ENCODE measurements around the gene PALD1.

The PALD1 gene

DNA sequence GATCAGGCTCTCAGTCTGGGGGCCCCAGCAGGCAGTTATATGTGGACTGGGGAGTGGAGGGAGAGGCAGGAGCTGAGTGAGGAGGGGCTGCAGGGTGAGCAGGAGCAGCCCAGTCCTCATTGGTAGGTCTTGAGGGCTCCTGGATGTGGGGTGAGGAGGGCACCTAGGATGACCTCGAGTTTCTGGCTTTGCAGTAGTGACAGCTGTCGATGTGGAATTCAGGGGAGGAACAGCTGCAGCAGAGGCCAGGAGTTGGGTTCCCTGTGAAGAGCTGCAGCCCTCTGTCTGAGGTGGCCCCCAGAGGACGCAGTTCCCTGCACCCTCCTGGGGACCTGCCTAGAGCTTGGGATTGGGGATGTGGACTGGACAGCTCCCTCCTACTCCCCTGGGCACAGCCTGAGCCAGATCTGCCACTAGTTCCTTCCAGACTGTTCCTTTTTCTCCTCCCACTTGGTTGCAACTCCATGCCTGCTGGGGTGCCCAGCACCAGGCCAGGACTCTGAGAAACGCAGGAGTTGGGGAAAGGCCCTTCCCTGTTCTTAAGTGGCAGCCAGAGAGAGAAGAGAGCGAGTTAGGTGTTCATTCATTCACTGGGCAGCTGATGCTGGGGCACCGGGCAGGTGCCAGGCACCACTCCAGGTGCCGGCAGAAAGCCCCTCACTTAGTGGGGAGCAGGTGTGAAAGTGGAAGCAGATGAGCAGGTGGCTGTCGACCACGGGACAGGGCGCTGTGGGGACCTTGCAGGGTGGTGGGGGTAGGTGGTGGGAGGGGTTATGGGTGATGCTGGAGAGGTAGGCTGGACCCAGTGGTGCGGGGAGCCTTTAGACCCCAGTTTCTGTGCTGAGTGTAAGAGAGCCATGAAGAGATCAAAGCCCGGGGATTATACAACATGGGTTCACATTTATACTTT lies 66.1 kb downstream of the PALD1 start:
- Histone ChIP-seq H3K36me3 (ENCODE audit: insufficient read depth, low read length) (no peaks in the 10 kb centered on the region), H3K79me2 (ENCODE audit: control insufficient read depth, insufficient read depth, low read length, unreplicated experiment) (no peaks in the 10 kb centered on the region), H2AFZ (ENCODE audit: low read length, unreplicated experiment) (no peak overlapping the region), H3K27ac (ENCODE audit: low read depth, low read length) (no peak overlapping the region), H3K4me1 (ENCODE audit: control insufficient read depth, insufficient read depth, low read length, unreplicated experiment) (no peaks in the 10 kb centered on the region), H3K4me3 (ENCODE audit: low read depth, low read length) (no peak overlapping the region), H3K27me3 (ENCODE audit: insufficient read depth, low read length) (no peaks in the 10 kb centered on the region)

DNA sequence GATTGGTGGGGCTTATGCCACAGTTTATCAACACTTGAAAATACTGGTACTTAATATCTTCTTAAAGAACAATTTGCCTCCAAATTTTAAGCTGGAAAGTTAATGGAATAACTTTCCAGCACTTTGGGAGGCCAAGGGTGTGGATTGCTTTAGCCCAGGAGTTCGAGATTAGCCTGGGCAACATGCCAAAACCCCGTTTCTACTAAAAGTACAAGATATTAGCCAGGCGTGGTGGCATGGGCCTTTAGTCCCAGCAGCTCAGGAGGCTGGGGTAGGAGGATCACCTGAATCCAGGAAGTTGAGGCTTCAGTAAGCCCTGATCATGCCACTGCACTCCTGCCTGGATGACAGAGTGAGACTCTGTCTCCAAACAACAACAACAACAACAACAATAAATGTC lies 68.0 kb downstream of the PALD1 start:
- Histone ChIP-seq H3K27ac (ENCODE audit: low read depth, low read length) (no peak overlapping the region), H3K4me3 (ENCODE audit: low read depth, low read length) (no peak overlapping the region), H3K36me3 (ENCODE audit: insufficient read depth, low read length) (no peaks in the 10 kb centered on the region), H3K4me1 (ENCODE audit: control insufficient read depth, insufficient read depth, low read length, unreplicated experiment) (no peaks in the 10 kb centered on the region), H3K27me3 (ENCODE audit: insufficient read depth, low read length) (no peaks in the 10 kb centered on the region), H3K79me2 (ENCODE audit: control insufficient read depth, insufficient read depth, low read length, unreplicated experiment) (no peaks in the 10 kb centered on the region), H2AFZ (ENCODE audit: low read length, unreplicated experiment) (no peak overlapping the region)

DNA sequence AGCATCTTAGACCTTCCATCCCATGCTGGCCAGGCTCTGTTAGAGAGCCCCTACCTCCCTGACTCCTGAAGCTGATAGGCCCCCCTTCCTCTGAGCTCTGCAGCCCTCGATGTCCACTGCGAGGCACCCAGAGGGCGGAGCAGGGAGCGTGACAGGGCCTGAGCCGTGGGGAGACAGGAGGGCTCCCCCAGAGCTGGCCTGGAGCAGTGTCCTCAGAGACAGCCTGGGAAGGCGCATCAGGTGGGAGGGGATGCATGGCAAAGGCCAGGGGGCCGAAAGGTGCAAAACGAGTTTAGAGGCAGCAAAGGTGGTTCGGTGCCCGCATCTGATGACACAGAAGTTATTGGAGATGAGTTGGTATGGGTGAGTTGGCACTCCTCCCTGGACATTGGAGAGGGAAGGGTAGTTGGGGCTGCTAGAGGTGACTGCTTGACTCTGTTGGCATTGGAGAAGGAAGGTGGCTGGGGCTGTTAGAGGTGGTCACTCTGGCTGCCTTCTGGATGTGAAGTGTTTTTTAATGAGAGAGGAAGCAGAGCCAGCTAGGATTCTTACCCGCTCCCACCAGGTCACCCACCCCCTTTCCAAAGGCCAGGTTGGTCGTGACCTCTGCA lies 70.9 kb downstream of the PALD1 start:
- Histone ChIP-seq H3K27ac (ENCODE audit: low read depth, low read length) (no peak overlapping the region), H3K27me3 (ENCODE audit: insufficient read depth, low read length) (no peaks in the 10 kb centered on the region), H2AFZ (ENCODE audit: low read length, unreplicated experiment) (no peak overlapping the region), H3K79me2 (ENCODE audit: control insufficient read depth, insufficient read depth, low read length, unreplicated experiment) (no peaks in the 10 kb centered on the region), H3K4me3 (ENCODE audit: low read depth, low read length) (no peak overlapping the region), H3K36me3 (ENCODE audit: insufficient read depth, low read length) (no peaks in the 10 kb centered on the region), H3K4me1 (ENCODE audit: control insufficient read depth, insufficient read depth, low read length, unreplicated experiment) (no peaks in the 10 kb centered on the region)

DNA sequence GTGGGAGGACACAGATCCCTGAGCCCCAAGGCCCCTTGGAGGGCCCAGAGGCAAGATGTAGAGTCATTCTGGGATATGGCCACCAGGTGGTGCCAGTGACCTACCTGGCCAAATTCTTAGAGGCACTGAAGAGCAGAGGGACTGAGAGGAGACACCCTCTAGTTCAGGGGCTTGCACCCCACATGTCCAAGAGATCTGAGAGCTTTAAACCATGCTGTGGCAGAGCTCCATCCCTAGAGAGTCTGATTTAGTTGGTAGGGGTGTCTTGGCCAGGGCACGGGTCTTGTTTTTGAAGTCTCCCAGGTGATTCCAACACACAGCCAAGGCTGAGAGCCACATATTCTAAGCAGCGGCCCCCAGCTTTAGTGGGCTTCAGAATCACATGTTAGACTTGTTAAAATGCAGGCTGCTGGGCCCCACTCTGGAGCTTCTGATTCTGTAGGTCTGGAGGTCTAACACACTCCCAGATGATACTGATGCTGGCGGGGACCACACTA lies 71.4 kb downstream of the PALD1 start:
- H3K36me3 ChIP-seq (ENCODE audit: insufficient read depth, low read length), result no peaks in the 10 kb centered on the region
- no peak overlapping the region for H3K27ac ChIP-seq (ENCODE audit: low read depth, low read length)
- H3K4me1 ChIP-seq (ENCODE audit: control insufficient read depth, insufficient read depth, low read length, unreplicated experiment), result no peaks in the 10 kb centered on the region
- H3K4me3 ChIP-seq (ENCODE audit: low read depth, low read length), result no peak overlapping the region
- H2AFZ ChIP-seq (ENCODE audit: low read length, unreplicated experiment), result no peak overlapping the region
- no peaks in the 10 kb centered on the region for H3K79me2 ChIP-seq (ENCODE audit: control insufficient read depth, insufficient read depth, low read length, unreplicated experiment)
- no peaks in the 10 kb centered on the region for H3K27me3 ChIP-seq (ENCODE audit: insufficient read depth, low read length)

GRCh38 chr10:70550459-70550858 lies 71.9 kb downstream of the PALD1 start:
- Histone ChIP-seq H3K27ac (ENCODE audit: low read depth, low read length) (no peak overlapping the region), H3K4me3 (ENCODE audit: low read depth, low read length) (no peak overlapping the region), H3K27me3 (ENCODE audit: insufficient read depth, low read length) (no peaks in the 10 kb centered on the region), H3K79me2 (ENCODE audit: control insufficient read depth, insufficient read depth, low read length, unreplicated experiment) (no peaks in the 10 kb centered on the region), H3K4me1 (ENCODE audit: control insufficient read depth, insufficient read depth, low read length, unreplicated experiment) (no peaks in the 10 kb centered on the region), H2AFZ (ENCODE audit: low read length, unreplicated experiment) (no peak overlapping the region), H3K36me3 (ENCODE audit: insufficient read depth, low read length) (no peaks in the 10 kb centered on the region)

- Histone ChIP-seq H3K27ac (ENCODE audit: low read depth, low read length) (no peak overlapping the region), H3K36me3 (ENCODE audit: insufficient read depth, low read length) (no peaks in the 10 kb centered on the region), H3K27me3 (ENCODE audit: insufficient read depth, low read length) (no peaks in the 10 kb centered on the region), H3K4me1 (ENCODE audit: control insufficient read depth, insufficient read depth, low read length, unreplicated experiment) (no peaks in the 10 kb centered on the region), H2AFZ (ENCODE audit: low read length, unreplicated experiment) (no peak overlapping the region), H3K79me2 (ENCODE audit: control insufficient read depth, insufficient read depth, low read length, unreplicated experiment) (no peaks in the 10 kb centered on the region), H3K4me3 (ENCODE audit: low read depth, low read length) (no peak overlapping the region)
Observed at GRCh38 chr10:70551466-70551865, 72.9 kb downstream of the PALD1 start.

- Histone ChIP-seq H3K79me2 (ENCODE audit: control insufficient read depth, insufficient read depth, low read length, unreplicated experiment) (no peaks in the 10 kb centered on the region), H3K36me3 (ENCODE audit: insufficient read depth, low read length) (no peaks in the 10 kb centered on the region), H2AFZ (ENCODE audit: low read length, unreplicated experiment) (no peak overlapping the region), H3K27me3 (ENCODE audit: insufficient read depth, low read length) (no peaks in the 10 kb centered on the region), H3K4me3 (ENCODE audit: low read depth, low read length) (no peak overlapping the region), H3K27ac (ENCODE audit: low read depth, low read length) (no peak overlapping the region), H3K4me1 (ENCODE audit: control insufficient read depth, insufficient read depth, low read length, unreplicated experiment) (no peaks in the 10 kb centered on the region)
Observed at GRCh38 chr10:70551971-70552422, 73.4 kb downstream of the PALD1 start.

DNA sequence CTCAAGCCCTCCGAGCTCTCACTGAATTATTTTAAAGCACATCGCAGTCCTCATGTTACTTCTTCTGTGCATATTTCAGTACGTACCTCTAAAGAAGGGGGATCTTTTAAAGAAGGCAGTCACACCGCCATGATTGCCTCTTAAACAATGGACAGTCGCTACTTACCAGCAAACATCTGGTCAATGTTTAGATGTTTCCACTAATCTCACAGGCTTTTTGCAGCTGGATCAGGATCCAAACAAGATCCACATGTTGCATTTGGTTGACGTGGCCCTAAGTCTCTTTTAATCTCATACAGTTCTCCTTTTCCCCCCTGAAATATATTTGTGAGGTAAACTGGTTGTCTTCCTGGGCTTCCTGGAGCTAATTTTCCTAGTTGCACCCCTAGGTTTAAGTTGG lies 74.0 kb downstream of the PALD1 start:
- Histone ChIP-seq H3K36me3 (ENCODE audit: insufficient read depth, low read length) (no peaks in the 10 kb centered on the region), H2AFZ (ENCODE audit: low read length, unreplicated experiment) (no peak overlapping the region), H3K27me3 (ENCODE audit: insufficient read depth, low read length) (no peaks in the 10 kb centered on the region), H3K4me1 (ENCODE audit: control insufficient read depth, insufficient read depth, low read length, unreplicated experiment) (no peaks in the 10 kb centered on the region), H3K79me2 (ENCODE audit: control insufficient read depth, insufficient read depth, low read length, unreplicated experiment) (no peaks in the 10 kb centered on the region), H3K27ac (ENCODE audit: low read depth, low read length) (no peak overlapping the region), H3K4me3 (ENCODE audit: low read depth, low read length) (no peak overlapping the region)

DNA sequence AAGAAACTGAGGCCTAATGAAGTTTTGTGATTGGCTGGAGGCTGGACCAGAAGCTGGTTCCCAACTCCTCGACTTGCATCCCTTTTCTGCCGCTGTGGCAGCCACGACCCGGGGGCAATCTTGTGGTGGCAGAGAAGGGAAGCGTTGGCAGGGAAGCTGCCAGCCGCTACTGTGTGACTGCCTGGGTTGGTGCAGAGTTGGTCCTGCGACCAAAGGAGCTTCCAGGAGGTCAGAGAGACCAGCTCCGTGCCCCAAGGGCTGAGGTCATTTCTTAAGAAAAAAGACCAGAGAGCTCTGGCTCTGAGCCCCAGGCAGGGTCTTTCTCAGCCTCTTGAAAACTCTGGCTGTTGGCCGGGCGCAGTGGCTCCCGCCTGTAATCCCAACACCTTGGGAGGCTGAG lies 76.8 kb downstream of the PALD1 start:
- Histone ChIP-seq H3K4me1 (ENCODE audit: control insufficient read depth, insufficient read depth, low read length, unreplicated experiment) (peaks cover 4% of the 10 kb centered on the region), H3K79me2 (ENCODE audit: control insufficient read depth, insufficient read depth, low read length, unreplicated experiment) (no peaks in the 10 kb centered on the region), H2AFZ (ENCODE audit: low read length, unreplicated experiment) (no peak overlapping the region), H3K4me3 (ENCODE audit: low read depth, low read length) (no peak overlapping the region), H3K27me3 (ENCODE audit: insufficient read depth, low read length) (no peaks in the 10 kb centered on the region), H3K27ac (ENCODE audit: low read depth, low read length) (no peak overlapping the region), H3K36me3 (ENCODE audit: insufficient read depth, low read length) (no peaks in the 10 kb centered on the region)

DNA sequence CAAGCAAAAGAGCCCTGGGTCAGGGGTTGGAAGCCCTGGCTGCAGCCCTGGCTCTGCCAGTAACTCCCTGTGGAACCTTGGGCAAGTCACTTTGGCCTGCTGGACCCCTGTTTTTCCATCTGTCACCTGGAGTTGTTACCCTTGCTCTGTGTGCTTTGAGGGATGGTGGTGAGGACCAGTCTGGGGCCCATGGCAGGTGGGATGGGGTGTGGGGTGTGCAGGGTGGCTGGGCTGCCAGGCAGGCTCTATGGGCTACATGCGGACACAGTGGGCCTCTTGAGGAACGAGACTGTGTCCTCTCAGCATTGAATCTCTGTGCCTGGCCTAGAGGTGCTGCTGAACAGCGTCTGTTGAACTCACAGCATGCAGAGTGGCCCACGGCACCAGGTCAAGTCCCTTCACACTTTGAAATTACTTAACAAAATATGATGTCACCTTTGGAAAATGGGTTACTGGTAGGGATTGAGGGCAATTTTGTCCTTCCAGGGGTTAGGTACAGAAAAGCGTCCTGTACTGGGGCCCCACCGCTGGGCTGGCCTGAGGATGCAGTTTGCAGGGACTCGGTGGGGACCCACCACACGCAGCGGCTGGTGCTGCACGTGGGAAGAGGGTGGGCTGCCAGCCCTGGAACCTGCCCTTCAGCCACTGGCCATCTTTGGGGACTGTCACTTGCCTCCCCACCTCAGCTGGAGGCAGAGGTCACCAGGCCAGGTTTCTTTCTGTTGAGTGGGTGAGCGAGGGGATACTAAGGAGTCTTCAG lies 78.7 kb downstream of the PALD1 start:
- no peak overlapping the region for H3K27ac ChIP-seq (ENCODE audit: low read depth, low read length)
- peaks cover 4% of the 10 kb centered on the region for H3K4me1 ChIP-seq (ENCODE audit: control insufficient read depth, insufficient read depth, low read length, unreplicated experiment)
- no peaks in the 10 kb centered on the region for H3K79me2 ChIP-seq (ENCODE audit: control insufficient read depth, insufficient read depth, low read length, unreplicated experiment)

More for the DNA sequence above, 78.7 kb downstream of the PALD1 start:
- Histone ChIP-seq H3K4me3 (ENCODE audit: low read depth, low read length) (no peak overlapping the region), H3K27me3 (ENCODE audit: insufficient read depth, low read length) (no peaks in the 10 kb centered on the region), H2AFZ (ENCODE audit: low read length, unreplicated experiment) (no peak overlapping the region), H3K36me3 (ENCODE audit: insufficient read depth, low read length) (no peaks in the 10 kb centered on the region)

Measured in ACC112 (cell line).